Kidney capillary endothelial cell (primary cell): ENCODE measurements around the gene ZBTB2.
"Not testable (repeated sequence)": the region's sequence is repeated elsewhere in the genome, so short reads cannot be mapped to it uniquely, and the experiment has no call there.

Experiments used
- DNase-seq: peaks from one replicate; pipeline ENCODE4 v3.0.0-alpha.2; 2018; ENCODE audit warnings: low spot score

Gene ZBTB2

GRCh38 chr6:151327101-151327500 is 64.3 kb downstream of the ZBTB2 start:
- DNase-seq, result no peak

- DNase-seq, result no peak
Measured at GRCh38 chr6:151326116-151326825, 65.1 kb downstream of the ZBTB2 start.

- DNase-seq, result peak; percentile 76
Measured at GRCh38 chr6:151325075-151326050, 66.0 kb downstream of the ZBTB2 start.

- DNase-seq, result no peak
Measured at GRCh38 chr6:151324488-151324825, 66.9 kb downstream of the ZBTB2 start.

GRCh38 chr6:151323791-151324487 is 67.4 kb downstream of the ZBTB2 start:
- DNase-seq, result peak; percentile 87

- DNase-seq, result no peak
Measured at GRCh38 chr6:151322570-151322969, 68.8 kb downstream of the ZBTB2 start.

GRCh38 chr6:151321438-151321837 is 69.9 kb downstream of the ZBTB2 start:
- no peak for DNase-seq

- DNase-seq, result no peak
Measured at GRCh38 chr6:151320140-151320539, 71.2 kb downstream of the ZBTB2 start.

- DNase-seq, result no peak
Measured at GRCh38 chr6:151317995-151318365, 73.4 kb downstream of the ZBTB2 start.

- no peak for DNase-seq
Measured at GRCh38 chr6:151317103-151317994, 74.0 kb downstream of the ZBTB2 start.

- DNase-seq, result not testable (repeated sequence)
Measured at GRCh38 chr6:151315661-151316060, 75.7 kb downstream of the ZBTB2 start.
